OCI-LY1 (cell line): ENCODE measurements around the gene SLC39A2.

Experiments used
- EZH2 ChIP-seq: fragments of 200-600 bp; sonication (generic), shearing (Covaris generic); IDR thresholded peaks from 2 replicates; pipeline ENCODE4 v1.8.0; 2017; ENCODE audit warnings: borderline replicate concordance, mixed run types, mild to moderate bottlenecking, antibody characterized with exemption, low read length, moderate library complexity, mixed read lengths
- TF ChIP-seq, protein P1 (sequence below): fragments of 200-600 bp; sonication (generic), shearing (Covaris generic); IDR thresholded peaks from 2 replicates; pipeline ENCODE4 v1.5.1; 2017; ENCODE audit warnings: mild to moderate bottlenecking, antibody characterized with exemption, low read length, moderate library complexity, mixed read lengths

DNA sequence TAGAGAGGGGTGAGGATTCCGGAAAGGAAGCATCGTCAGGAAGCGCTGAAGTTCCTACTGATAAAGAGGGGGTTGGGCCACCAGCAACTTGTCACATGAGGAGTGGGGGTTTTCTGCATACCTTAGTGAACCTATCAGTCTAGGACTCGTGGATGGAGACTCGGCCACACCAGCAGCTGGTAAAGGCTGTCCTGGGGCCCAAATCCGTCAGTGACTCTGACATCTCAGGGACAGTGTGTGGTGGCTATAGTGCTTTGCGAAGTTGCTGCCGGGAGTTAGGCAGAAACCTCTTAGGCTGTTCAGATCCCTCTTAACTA, 27.4 kb upstream of the SLC39A2 start:
- TF ChIP-seq, protein P1, sequence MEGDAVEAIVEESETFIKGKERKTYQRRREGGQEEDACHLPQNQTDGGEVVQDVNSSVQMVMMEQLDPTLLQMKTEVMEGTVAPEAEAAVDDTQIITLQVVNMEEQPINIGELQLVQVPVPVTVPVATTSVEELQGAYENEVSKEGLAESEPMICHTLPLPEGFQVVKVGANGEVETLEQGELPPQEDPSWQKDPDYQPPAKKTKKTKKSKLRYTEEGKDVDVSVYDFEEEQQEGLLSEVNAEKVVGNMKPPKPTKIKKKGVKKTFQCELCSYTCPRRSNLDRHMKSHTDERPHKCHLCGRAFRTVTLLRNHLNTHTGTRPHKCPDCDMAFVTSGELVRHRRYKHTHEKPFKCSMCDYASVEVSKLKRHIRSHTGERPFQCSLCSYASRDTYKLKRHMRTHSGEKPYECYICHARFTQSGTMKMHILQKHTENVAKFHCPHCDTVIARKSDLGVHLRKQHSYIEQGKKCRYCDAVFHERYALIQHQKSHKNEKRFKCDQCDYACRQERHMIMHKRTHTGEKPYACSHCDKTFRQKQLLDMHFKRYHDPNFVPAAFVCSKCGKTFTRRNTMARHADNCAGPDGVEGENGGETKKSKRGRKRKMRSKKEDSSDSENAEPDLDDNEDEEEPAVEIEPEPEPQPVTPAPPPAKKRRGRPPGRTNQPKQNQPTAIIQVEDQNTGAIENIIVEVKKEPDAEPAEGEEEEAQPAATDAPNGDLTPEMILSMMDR = no peak
- no peak for TF ChIP-seq EZH2
